ENCODE results near the gene WDR7. TPM values are rescaled to one million over a fixed set of nuclear protein-coding genes. Genes with fewer than 3 reads are reported as not detected.

Gene WDR7
- 10.9 and 11.9 TPM in 2 replicates for total RNA-seq

GRCh38 chr18:56650944-56651770 lies at the start of gene WDR7:
Gene WDR7, plus strand, starts transcription at chr18:56651359. Its CDS starts 21,157 bp downstream, at chr18:56672516.

GRCh38 chr18:56638232-56639103 lies 12.7 kb upstream of the WDR7 start, which contains the start of gene TXNL1:
Gene TXNL1, minus strand, starts transcription at chr18:56638592. Its CDS starts 152 bp downstream, at chr18:56638440.

Other genes starting within 250 kb of the WDR7 start
- 75.9 and 78.8 TPM in 2 replicates for gene TXNL1, start 12.8 kb upstream of the WDR7 start, total RNA-seq

All from mammary microvascular endothelial cell (primary cell).